Prostate gland (tissue), 2 donors: ENCODE measurements around the gene TMEM258.
A peak's percentile ranks its signal among the peaks of the same experiment; 100 is the strongest.

ENCODE experiments used
- CTCF ChIP-seq, 4 experiments: fragments of 200-600 bp in 2 of 4; fragments of 450-650 bp in 2 of 4; sonication (generic) in 2 of 4; IDR thresholded peaks; 1 replicate in 3 of 4; 2 replicates in 1 of 4; pipeline ENCODE4 v1.5.1; 2016 to 2019; ENCODE audit warnings: antibody characterized with exemption in 4 of 4, mild to moderate bottlenecking in 2 of 4, moderate library complexity in 2 of 4
- POLR2AphosphoS5 ChIP-seq: sonication (generic); formaldehyde crosslinking; IDR thresholded peaks from one replicate; pipeline ENCODE4 v1.6.1; 2017; ENCODE audit warnings: antibody characterized with exemption

GRCh38 chr11:61776561-61777075 is 15.8 kb downstream of the TMEM258 start:
- TF ChIP-seq CTCF (IDR thresholded peaks at IDR 0.05) (peak; percentile 22 to 49 (median 40)), POLR2AphosphoS5 (no peak)
